ENCODE data around the gene NHLRC3.
"Not testable (repeated sequence)": the region's sequence is repeated elsewhere in the genome, so short reads cannot be mapped to it uniquely, and the experiment has no call there.

Gene NHLRC3

GRCh38 chr13:39048806-39049205 lies 10.6 kb downstream of the NHLRC3 start:
- no peak for DNase-seq

GRCh38 chr13:39049274-39049673 lies 11.0 kb downstream of the NHLRC3 start:
- no peak for DNase-seq

GRCh38 chr13:39051157-39051556 lies 12.9 kb downstream of the NHLRC3 start:
- peak; percentile 25 for DNase-seq

GRCh38 chr13:39052944-39053343 lies 14.7 kb downstream of the NHLRC3 start:
- no peak for DNase-seq

GRCh38 chr13:39054112-39054511 lies 15.9 kb downstream of the NHLRC3 start:
- DNase-seq: no peak

- DNase-seq: no peak
Observed at GRCh38 chr13:39056018-39056417, 17.8 kb downstream of the NHLRC3 start.

- no peak for DNase-seq
Observed at GRCh38 chr13:39058040-39058439, 19.8 kb downstream of the NHLRC3 start.

GRCh38 chr13:39062004-39062403 lies 23.7 kb downstream of the NHLRC3 start:
- DNase-seq: no peak

GRCh38 chr13:39072842-39073241 lies 34.6 kb downstream of the NHLRC3 start:
- DNase-seq: no peak

GRCh38 chr13:39073983-39074382 lies 35.7 kb downstream of the NHLRC3 start:
- no peak for DNase-seq

- DNase-seq: not testable (repeated sequence)
Observed at GRCh38 chr13:39086251-39086945, 48.1 kb downstream of the NHLRC3 start.

GRCh38 chr13:39091586-39091985 lies 53.3 kb downstream of the NHLRC3 start:
- no peak for DNase-seq

- DNase-seq: no peak
Observed at GRCh38 chr13:39095500-39095899, 57.2 kb downstream of the NHLRC3 start.

- no peak for DNase-seq
Observed at GRCh38 chr13:39099231-39099630, 61.0 kb downstream of the NHLRC3 start.

All from CD4-positive, alpha-beta T cell treated with Interleukin-4 for 4 hours (primary cell).